GM18951 (cell line): ENCODE measurements around the gene XG.
"Not testable (repeated sequence)": the region's sequence is repeated elsewhere in the genome, so short reads cannot be mapped to it uniquely, and the experiment has no call there.

Source experiments
- POLR2A ChIP-seq: IDR thresholded peaks from 4 replicates; pipeline ENCODE4 v1.6.1; 2011; ENCODE audit warnings: mild to moderate bottlenecking; ENCODE audit not compliant: insufficient read length, insufficient read depth; ENCODE audit errors: extremely low read depth
- in situ Hi-C: fragments of 300-500 bp; cut with MboI; formaldehyde crosslinking; loops from one replicate; pipeline ENCODE4 v1.12.0; 2022; ENCODE audit warnings: low sequenced_read_pairs, mixed read lengths, inconsistent platforms; ENCODE audit not compliant: unreplicated experiment

XG gene

DNA sequence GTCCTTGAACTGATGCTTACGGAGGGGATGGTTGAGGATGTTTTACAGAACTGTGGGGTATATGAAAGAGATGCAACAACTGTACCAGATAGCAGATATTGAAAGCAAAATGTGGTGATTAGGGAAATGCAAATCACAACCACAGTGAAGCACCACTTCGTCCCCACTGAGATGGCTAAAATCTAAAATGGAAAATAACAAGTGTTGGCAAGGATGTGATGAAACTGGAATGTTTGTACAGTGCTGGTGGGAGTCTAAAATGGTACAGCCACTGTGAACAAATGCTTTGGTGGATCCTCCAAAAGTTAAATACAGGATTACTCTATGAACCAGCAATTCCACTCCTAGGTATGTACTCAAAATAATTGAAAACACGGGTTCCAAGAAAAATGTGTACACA lies 22.9 kb downstream of the XG start:
- TF ChIP-seq POLR2A: no peak
- in situ Hi-C loops: no loop called here

DNA sequence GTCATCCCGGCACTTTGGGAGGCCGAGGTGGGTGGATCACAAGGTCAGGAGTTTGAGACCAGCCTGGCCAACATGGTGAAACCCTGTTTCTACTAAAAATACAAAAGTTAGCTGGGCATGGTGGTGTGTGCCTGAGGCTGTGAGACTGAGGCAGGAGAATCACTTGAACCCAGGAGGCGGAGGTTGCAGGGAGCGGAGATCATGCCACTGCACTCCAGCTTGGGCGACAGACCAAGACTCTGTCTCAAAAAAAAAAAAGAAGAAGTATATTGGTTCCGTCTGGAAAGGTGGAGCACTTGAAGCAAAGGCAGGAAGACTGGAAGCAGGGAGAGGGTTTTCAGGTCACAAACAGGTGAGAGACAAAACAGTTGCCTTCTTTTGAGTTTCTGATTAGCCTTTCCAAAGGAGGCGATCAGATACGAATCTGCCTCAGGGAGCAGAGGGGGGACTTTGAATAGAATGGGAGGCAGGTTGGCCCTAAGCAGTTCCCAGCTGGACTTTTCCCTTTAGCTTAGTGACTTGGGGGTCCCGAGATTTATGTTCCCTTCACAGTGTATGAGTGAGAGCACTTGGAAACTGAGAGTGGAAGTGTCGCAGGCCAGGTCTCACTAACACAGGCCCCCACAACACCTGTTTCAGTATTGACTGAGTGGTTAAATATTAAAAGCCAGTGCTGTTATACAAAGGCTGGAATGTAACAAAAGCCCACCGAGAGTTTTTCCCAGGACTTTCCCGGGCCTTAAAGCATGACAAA lies 28.8 kb downstream of the XG start:
- in situ Hi-C loops: not testable (repeated sequence)

DNA sequence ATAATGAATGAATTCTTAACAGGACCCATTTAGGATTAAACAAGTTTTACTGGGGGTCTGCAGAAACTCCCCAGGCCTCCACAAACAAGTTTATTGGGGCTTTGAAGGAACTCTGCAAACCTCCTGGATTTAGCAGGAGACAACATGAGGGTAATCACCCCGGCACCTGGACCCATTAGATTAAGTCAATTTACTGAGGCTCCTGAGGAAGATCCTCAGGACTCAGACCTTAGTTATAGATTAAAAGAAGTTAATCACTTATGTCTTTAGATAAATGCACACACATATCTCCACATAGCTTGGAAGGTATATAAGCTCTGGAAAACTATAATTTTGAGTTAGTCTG lies 29.4 kb downstream of the XG start:
- TF ChIP-seq POLR2A: no peak
- in situ Hi-C loops: no loop called here

DNA sequence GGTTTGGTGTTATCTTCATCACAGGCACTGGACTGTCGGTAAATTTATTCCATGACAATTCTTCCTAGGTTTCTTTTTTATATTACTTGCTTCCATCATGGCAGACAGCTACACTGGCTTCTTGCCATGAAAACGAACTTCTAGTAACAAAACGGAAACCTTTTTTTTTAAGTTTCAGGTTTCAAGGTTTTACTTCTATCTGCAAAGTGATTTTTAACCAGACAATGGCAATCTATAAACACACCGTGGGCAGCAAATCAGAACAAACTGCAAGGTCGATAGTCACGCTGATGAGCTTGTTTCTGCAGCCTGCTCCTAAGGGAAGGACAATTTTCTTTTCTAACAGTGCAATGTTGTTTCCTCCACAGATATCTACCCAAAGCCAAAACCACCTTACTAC lies 29.9 kb downstream of the XG start:
- in situ Hi-C loops: no loop called here
- TF ChIP-seq POLR2A: no peak

DNA sequence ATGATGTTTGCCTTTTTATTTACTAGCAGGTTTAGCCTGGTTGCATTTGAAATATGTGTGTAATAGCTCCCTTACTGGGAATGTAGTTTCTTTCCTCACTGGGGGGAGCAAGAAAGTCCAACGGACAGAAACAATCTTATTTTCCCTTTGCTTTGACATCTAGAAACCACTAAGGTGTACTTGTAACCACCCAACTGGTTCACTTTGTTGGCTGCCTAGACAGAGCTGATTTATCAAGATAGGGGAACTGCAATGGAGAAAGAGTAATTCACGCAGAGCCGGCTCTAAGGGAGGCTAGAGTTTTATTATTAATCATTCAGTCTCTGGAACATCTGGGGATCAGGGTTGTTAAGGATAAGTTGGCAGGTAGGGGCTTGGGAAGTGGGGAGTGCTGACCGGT lies 30.3 kb downstream of the XG start:
- in situ Hi-C loops: no loop called here
- no peak for TF ChIP-seq POLR2A

DNA sequence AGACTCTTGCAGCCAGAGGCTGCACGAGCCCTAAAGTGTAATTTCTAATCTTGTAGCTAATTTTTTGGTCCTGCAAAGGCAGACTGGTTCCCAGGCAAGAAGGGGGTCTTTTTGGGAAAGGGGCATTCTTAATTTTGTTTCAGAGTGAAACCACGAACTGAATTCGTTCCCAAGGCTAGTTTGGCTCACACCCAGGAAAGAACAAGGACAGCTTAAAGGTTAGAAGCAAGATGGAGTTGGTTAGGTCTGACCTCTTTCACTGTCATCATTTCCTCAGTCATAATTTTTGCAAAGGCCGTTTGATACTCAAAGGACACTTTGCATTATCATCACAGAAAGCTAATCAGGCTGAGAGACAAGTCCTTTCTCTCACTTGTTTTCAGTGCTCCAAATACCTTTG lies 30.9 kb downstream of the XG start:
- in situ Hi-C loops: no loop called here
- no peak for TF ChIP-seq POLR2A

DNA sequence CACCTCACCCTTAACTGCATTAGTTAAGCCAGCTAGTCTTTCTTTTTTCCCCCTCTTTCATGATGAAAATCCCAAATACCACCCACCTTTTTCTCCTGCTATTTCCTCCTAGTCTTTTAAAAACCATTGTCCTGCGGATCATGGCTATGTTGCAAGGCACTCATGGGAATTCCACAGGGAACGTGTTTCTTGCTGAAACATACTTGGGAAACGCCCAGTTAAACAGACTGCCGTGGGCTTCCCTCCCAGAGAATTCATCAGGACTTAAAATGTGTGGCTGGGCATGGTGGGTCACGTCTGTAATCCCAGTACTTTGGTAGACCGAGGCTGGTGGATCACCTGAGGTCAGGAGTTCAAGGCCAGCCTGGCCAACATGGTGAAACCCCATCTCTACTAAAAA lies 32.2 kb downstream of the XG start:
- no peak for TF ChIP-seq POLR2A
- in situ Hi-C loops: no loop called here

DNA sequence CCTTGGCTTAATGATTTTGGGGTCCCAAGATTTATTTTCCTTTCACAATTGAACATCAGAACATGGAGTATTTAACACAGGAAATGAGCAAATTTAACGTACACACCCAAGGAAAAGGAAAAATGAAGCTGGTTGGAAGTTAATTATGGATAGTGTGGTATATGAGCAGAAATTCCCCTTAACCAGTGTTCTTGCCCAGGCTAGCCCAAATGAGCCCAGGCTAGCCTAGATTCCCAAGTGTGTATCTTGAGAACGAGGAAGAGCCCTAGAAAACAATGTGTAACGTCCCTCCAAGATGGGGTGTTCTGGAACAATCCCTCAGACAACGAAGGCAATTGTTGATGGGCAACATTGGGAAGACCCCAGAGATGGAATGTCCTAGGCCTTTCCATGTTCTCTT lies 33.7 kb downstream of the XG start:
- in situ Hi-C loops: no loop called here
- TF ChIP-seq POLR2A: no peak

DNA sequence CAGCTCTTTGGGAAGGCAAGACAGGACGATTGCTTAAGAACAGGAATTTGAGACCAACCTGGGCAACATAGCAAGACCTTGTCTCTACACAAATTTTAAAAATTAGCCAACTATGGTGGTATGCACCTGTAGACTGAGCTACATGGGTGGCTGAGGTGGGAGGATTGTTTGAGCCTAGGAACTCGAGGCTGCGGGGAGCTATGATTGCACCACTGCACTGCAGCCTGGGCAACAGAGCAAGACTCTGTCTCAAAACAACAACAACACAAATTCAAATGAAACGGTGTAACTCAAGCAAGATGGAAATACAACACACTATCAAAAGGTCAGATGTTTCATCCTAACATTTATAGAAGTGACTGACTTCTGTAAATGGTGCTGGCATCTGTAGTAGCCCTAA lies 37.1 kb downstream of the XG start:
- no peak for TF ChIP-seq POLR2A
- in situ Hi-C loops: no loop called here

DNA sequence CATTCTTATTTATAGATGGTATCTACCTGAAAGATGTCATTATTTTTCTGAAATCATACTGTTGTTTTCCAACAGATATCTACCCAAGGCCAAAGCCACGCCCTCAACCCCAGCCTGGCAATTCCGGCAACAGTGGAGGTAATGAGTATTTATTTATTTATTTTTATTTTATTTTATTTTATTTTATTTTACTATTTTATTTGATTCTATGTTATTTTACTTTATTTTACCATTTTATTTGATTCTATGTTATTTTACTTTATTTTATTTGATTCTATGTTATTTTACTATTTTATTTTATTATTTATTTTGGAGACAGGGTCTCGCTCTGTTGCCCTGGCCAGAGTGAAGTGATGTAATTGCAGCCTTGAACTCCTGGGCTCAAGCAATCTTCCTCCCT lies 37.7 kb downstream of the XG start:
- no peak for TF ChIP-seq POLR2A
- in situ Hi-C loops: no loop called here

DNA sequence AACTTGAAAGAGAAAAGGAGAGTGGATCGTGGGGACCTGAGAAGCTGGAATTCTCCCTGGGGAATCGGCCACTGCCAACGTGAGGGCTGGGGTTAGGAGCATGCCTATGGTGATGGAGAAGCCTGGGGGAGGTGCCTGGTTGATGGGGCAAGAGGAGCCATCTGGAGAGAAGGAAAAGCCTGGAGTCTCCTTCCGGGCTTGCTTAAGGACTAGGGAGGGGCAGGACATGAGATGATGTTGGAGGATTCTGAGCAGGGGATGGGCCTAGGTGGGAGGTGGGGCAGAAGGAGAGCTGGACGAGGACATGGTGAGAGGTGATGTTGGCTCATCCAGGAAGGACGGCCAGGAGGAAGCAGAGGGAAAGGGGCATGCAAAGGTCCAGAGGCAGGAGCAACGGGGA lies 41.9 kb downstream of the XG start:
- in situ Hi-C loops: no loop called here
- TF ChIP-seq POLR2A: no peak

DNA sequence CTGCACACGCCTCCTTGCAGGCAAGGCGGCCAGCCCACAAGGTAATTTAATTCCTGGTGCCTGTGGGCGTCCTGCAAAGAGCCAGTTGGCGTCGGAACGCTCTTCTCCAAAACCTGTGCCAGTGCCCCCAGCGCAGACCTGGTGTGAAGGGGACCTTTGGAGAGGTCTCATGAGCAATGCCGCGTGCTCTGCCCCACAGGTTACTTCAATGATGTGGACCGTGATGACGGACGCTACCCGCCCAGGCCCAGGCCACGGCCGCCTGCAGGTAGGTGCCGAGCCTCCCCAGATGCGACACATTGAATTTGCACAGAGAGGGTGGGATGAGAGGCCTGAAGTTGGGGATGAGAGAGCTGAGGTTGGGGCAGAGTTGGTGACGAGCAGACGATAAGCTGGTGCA lies 42.5 kb downstream of the XG start:
- TF ChIP-seq POLR2A: no peak

DNA sequence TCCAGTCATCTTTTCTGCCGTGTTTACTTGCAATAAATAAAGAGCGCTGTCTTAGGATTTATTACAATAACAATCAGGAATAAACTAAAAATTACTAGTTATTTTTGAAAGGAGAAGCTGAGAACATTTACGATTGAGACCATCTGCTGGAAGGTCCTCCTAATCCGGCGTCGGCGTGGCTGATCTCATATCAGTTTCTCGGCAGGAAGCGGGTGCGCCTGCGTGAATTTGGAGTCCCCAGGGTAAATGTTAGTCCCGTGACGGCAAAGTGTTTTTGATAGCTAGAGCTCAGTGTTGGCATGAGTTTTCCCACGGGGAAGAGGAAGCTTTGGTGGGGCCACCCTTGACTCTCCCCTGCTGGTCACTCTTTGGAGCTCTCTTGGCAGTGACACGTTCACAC lies 45.0 kb downstream of the XG start:
- in situ Hi-C loops: not testable (repeated sequence)

More for the DNA sequence above, 42.5 kb downstream of the XG start:
- in situ Hi-C loops: no loop called here

DNA sequence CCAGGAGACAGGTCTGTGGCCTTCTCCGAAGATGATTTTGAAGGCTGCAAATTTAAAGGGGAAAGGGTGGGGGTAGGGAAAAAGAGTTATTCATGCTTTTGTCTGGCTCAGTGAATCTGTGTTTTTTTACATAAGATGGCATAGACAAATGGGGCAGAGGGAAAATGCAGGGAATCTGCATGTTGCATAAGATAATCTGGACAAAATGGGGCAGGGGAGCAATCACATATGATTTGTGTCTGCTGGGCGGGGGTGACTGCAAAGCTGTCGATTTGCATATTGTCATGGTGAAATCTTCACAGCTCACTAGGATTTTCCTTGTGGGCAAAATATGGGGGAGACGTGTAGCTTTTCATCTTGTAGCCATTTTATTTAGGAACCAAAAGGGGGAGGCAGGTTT lies 47.5 kb downstream of the XG start:
- in situ Hi-C loops: no loop called here
- TF ChIP-seq POLR2A: no peak

DNA sequence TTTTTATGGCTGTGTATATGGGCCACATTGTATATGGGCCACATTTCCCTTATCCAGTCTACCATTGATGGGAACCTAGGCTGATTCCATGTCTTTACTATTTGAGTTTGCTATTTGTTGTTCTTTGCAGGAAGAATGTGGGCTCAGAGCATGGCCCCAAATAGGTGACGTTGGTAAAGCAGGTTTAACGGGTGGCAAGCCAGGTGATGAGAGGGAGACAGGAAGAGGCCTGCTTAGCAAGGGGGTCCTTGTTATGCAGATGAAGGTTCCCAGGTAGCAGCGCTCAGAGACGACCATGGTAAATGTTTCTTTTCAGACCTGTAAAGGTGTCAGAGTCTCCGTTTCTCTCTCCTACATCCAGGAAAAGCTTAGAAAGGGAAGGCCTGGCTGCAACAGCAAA lies 48.1 kb downstream of the XG start:
- in situ Hi-C loops: loop anchor here (25.0 kb wide), 1 partner anchor 1138 kb away; no protein-coding TSS in a partner anchor
